ENCODE measurements around the gene SCRN1.

- TF ChIP-seq GATA2 (IDR thresholded peaks at IDR 0.05; ENCODE audit: low read depth, low read length) (no peak), GATA3 (IDR thresholded peaks at IDR 0.05; ENCODE audit: low read depth, low read length) (no peak)
These were observed 74.0 kb downstream of the SCRN1 start for GRCh38 chr7:29915481-29916215.

Measured in SH-SY5Y (cell line).